Right lobe of liver (tissue), 6 donors: Measurements from ENCODE around the gene MCM7. TPM values are rescaled to one million over a fixed set of nuclear protein-coding genes. Genes with fewer than 3 reads are reported as not detected.

ENCODE experiments used
- ATAC-seq, 4 donors: fragments of 200-7000 bp; cut with Tn5 transposase; one replicate each; pipeline ENCODE4 v1.9.1; 2020; ENCODE audit warnings: mild to moderate bottlenecking in 4 of 4, moderate library complexity in 4 of 4
- DNase-seq, 3 donors: peaks; one replicate each; pipeline ENCODE4 v3.0.0-alpha.2; 2020
- H3K27ac ChIP-seq, 3 donors: fragments of 200-600 bp; one replicate each; pipeline ENCODE4 v1.8.0; 2022
- H3K27me3 ChIP-seq, 2 donors: fragments of 200-600 bp; one replicate each; pipeline ENCODE4 v1.8.0; 2022
- H3K36me3 ChIP-seq, 4 donors: fragments of 200-600 bp; sonication (generic) in 1 of 4; one replicate each; pipeline versions ENCODE4 v1.5.1 to v1.8.0; 2017 to 2022; ENCODE audit warnings: control low read depth in 1 of 4
- H3K4me1 ChIP-seq, 4 donors: fragments of 200-600 bp; sonication (generic) in 1 of 4; one replicate each; pipeline versions ENCODE4 v1.5.1 to v1.8.0; 2017 to 2022; ENCODE audit warnings: control low read depth in 1 of 4
- H3K4me3 ChIP-seq, 3 donors: fragments of 200-600 bp; one replicate each; pipeline ENCODE4 v1.8.0; 2022
- H3K9me3 ChIP-seq, 4 donors: fragments of 200-600 bp; sonication (generic) in 1 of 4; one replicate each; pipeline versions ENCODE4 v1.5.1 to v1.8.0; 2017 to 2022; ENCODE audit warnings: control low read depth in 1 of 4
- POLR2A ChIP-seq: fragments of 450-650 bp; IDR thresholded peaks from one replicate; pipeline ENCODE4 v1.6.1; 2017; ENCODE audit warnings: antibody characterized with exemption, mild to moderate bottlenecking
- WGBS: methylation state at CpG from one replicate; pipeline ENCODE4 v1.1.6; 2018; ENCODE audit warnings: low coverage, low lambda C conversion rate; ENCODE audit not compliant: insufficient coverage; ENCODE audit errors: missing lambda C conversion rate; 5-methylcytosine and 5-hydroxymethylcytosine counted together
- intact Hi-C, 2 donors: fragments of 100-400 bp; cut with DNase I; formaldehyde crosslinking; loops; one replicate each; pipeline versions ENCODE4 v1.11.2 to v1.14.1; 2022
- total RNA-seq, 6 experiments: library from RNA; depleted of rRNA in 2 of 6; stranded (reverse); fragments of >200 nt in 2 of 6; fragmentation: NEBNext Ultra II Directional in 3 of 6; extraction: Animal tissue kit (Norgen Biotek cat#: 25700) in 3 of 6; gene quantifications; one replicate each; pipeline versions ENCODE4 v1.1.0 to v1.2.4, GENCODE V29; 2016 to 2023
- TF ChIP-seq, protein P1 (sequence below), 4 donors: fragments of 200-600 bp in 3 of 4; fragments of 450-650 bp in 1 of 4; IDR thresholded peaks; one replicate each; pipeline versions ENCODE4 v1.5.1 to v1.8.0; 2016 to 2022; ENCODE audit warnings: antibody characterized with exemption in 4 of 4, mild to moderate bottlenecking in 2 of 4
- donor health status: DM: no; HTN: yes; CAD: no.
- donor health status: DM: no; HTN: no; CAD: no.
- donor health status: DM: no; HTN: no; CAD: no.
- donor health status: DM: no; HTN: yes; CAD: no.
- donor health status: DM: no; HTN: yes; CAD: no.

Gene MCM7
- total RNA-seq, 6 experiments from 2014 or later = 12.6 to 25.9 (median 20.8) TPM

GRCh38 chr7:100087055-100087750 is 14.0 kb downstream of the MCM7 start:
- DNase-seq (no peak), ATAC-seq (no peak)
- intact Hi-C loops = no loop called here
- Histone ChIP-seq H3K4me1 (peaks cover 0 to 12% (median 4%) of the 10 kb centered on the region in 4 donors), H3K36me3 (peaks cover 0 to 19% (median 4%) of the 10 kb centered on the region in 4 donors), H3K27ac (peak overlapping the region in 1 of 3 donors; percentile 72), H3K27me3 (no peaks in the 10 kb centered on the region), H3K4me3 (no peak overlapping the region), H3K9me3 (no peaks in the 10 kb centered on the region)
- no peak for TF ChIP-seq POLR2A
- TF ChIP-seq, protein P1, sequence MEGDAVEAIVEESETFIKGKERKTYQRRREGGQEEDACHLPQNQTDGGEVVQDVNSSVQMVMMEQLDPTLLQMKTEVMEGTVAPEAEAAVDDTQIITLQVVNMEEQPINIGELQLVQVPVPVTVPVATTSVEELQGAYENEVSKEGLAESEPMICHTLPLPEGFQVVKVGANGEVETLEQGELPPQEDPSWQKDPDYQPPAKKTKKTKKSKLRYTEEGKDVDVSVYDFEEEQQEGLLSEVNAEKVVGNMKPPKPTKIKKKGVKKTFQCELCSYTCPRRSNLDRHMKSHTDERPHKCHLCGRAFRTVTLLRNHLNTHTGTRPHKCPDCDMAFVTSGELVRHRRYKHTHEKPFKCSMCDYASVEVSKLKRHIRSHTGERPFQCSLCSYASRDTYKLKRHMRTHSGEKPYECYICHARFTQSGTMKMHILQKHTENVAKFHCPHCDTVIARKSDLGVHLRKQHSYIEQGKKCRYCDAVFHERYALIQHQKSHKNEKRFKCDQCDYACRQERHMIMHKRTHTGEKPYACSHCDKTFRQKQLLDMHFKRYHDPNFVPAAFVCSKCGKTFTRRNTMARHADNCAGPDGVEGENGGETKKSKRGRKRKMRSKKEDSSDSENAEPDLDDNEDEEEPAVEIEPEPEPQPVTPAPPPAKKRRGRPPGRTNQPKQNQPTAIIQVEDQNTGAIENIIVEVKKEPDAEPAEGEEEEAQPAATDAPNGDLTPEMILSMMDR (IDR thresholded peaks at IDR 0.05) = no peak
- 80% methylated on average over 6 of the region's 10 CpGs for WGBS

- intact Hi-C loops = no loop called here
- ATAC-seq = no peak
- Histone ChIP-seq H3K9me3 (no peaks in the 10 kb centered on the region), H3K27ac (no peak overlapping the region), H3K4me1 (peaks cover 0 to 14% (median 5%) of the 10 kb centered on the region in 4 donors), H3K36me3 (peaks cover 0 to 2% (median 1%) of the 10 kb centered on the region in 4 donors), H3K4me3 (no peak overlapping the region), H3K27me3 (no peaks in the 10 kb centered on the region)
- WGBS = 39% methylated on average over 3 of the region's 3 CpGs
- no peak for DNase-seq
- no peak for TF ChIP-seq POLR2A
- TF ChIP-seq, protein P1 (IDR thresholded peaks at IDR 0.05) = no peak
Measured at GRCh38 chr7:100085515-100085914, 15.7 kb downstream of the MCM7 start.

GRCh38 chr7:100082978-100083377 is 18.2 kb downstream of the MCM7 start:
- Histone ChIP-seq H3K27me3 (no peaks in the 10 kb centered on the region), H3K9me3 (no peaks in the 10 kb centered on the region), H3K36me3 (no peaks in the 10 kb centered on the region), H3K4me3 (no peak overlapping the region), H3K4me1 (peaks cover 0 to 35% (median 12%) of the 10 kb centered on the region in 4 donors), H3K27ac (peak overlapping the region in 1 of 3 donors; percentile 54)
- intact Hi-C loops = no loop called here
- DNase-seq (no peak), ATAC-seq (no peak)
- no peak for TF ChIP-seq POLR2A
- TF ChIP-seq, protein P1 (IDR thresholded peaks at IDR 0.05) = no peak
- WGBS = 67% methylated on average over 4 of the region's 4 CpGs

GRCh38 chr7:100081535-100082102 is 19.6 kb downstream of the MCM7 start, which contains the start of gene ZNF3:
Gene ZNF3, minus strand, starts transcription at chr7:100081723. Its CDS starts 4,366 bp downstream, at chr7:100077357.
- TF ChIP-seq POLR2A = peak; percentile 79
- TF ChIP-seq, protein P1 (IDR thresholded peaks at IDR 0.05) = peak; percentile 96 to 99 (median 97)
- Histone ChIP-seq H3K9me3 (no peaks in the 10 kb centered on the region), H3K27me3 (no peaks in the 10 kb centered on the region), H3K4me1 (peaks cover 0 to 35% (median 12%) of the 10 kb centered on the region in 4 donors), H3K4me3 (peak within 1 kb of the TSS; percentile 96 to 99 (median 99)), H3K36me3 (peaks cover 0 to 8% (median 3%) of the 10 kb centered on the region in 4 donors), H3K27ac (peak within 1 kb of the TSS; percentile 84 to 93 (median 92))
- peak; percentile 97 to 99 (median 98) for DNase-seq
- 1% methylated on average over 33 of the region's 55 CpGs for WGBS
- ATAC-seq = peak; percentile 90 to 95 (median 92)
- intact Hi-C loops = no loop called here
